K562 (cell line): Measurements from ENCODE around the gene PXMP2. TPM values are rescaled to one million over a fixed set of nuclear protein-coding genes. Genes with fewer than 3 reads are reported as not detected.

ENCODE experiments used
- ATAC-seq: fragments of 200-7000 bp; cut with Tn5 transposase; 3 replicates; pipeline ENCODE4 v1.9.1; 2020; ENCODE audit warnings: moderate library complexity
- BruUV-seq: library from RNA; stranded (reverse); fragments of 400-500 nt; replicated peaks from 2 replicates; lab custom pipeline; 2021; lab: Mats Ljungman, UMichigan
- CTCF ChIA-PET: fragments of 300-600 bp; formaldehyde crosslinking; extraction: SDS; loops from one replicate; lab custom pipeline; 2021; ENCODE audit warnings: low intra/inter-chr PET ratio; lab: Yijun Ruan, JAX
- POLR2A ChIA-PET: fragments of 300-600, 350-650 bp; sonication (Branson Sonifier 250); formaldehyde crosslinking; extraction: SDS; loops from one replicate; lab custom pipeline; 2021; ENCODE audit warnings: antibody characterized with exemption, inconsistent platforms; lab: Yijun Ruan, JAX
- DNase-seq, 4 experiments: peaks; one replicate each; pipeline versions ENCODE4 v3.0.0 to v3.0.0-alpha.2; 2011 to 2018; ENCODE audit warnings: low spot score in 3 of 4, mixed read lengths in 3 of 4; ENCODE audit errors: extremely low read depth in 1 of 4
- FAIRE-seq: peaks from 2 replicates; lab custom pipeline; 2011; peaks lifted over from hg19 to GRCh38; lab: Jason Lieb, UNC
- H2AFZ ChIP-seq: 2 replicates; pipeline ENCODE4 v1.6.0; 2011; ENCODE audit warnings: low read depth, low read length, control low read depth, inconsistent platforms
- H3K27ac ChIP-seq: fragments of 200-600 bp; 3 replicates; pipeline ENCODE4 v1.8.0; 2011; ENCODE audit warnings: low read depth, mild to moderate bottlenecking, control low read depth, inconsistent platforms, low read length, moderate library complexity, mixed read lengths; ENCODE audit errors: extremely low read depth
- H3K27me3 ChIP-seq, 2 experiments: fragments of 300-600 bp in 1 of 2; 2 replicates in 1 of 2; 3 replicates in 1 of 2; pipeline versions ENCODE4 v1.6.0 to v1.8.0; 2011; ENCODE audit warnings: inconsistent platforms in 2 of 2, low read length in 2 of 2, mild to moderate bottlenecking in 1 of 2, mixed read lengths in 1 of 2, moderate library complexity in 1 of 2; ENCODE audit not compliant: control insufficient read depth in 2 of 2, insufficient read depth in 2 of 2
- H3K36me3 ChIP-seq: fragments of 300-600 bp; 3 replicates; pipeline ENCODE4 v1.8.0; 2011; ENCODE audit warnings: mild to moderate bottlenecking, low read length, inconsistent platforms; ENCODE audit not compliant: control insufficient read depth, insufficient read depth
- H3K4me1 ChIP-seq, 2 experiments: fragments of 200-600 bp in 1 of 2; replicated peaks in 1 of 2; 2 replicates in 1 of 2; 3 replicates in 1 of 2; pipeline versions ENCODE4 v1.5.1 to v1.8.0; 2011; ENCODE audit warnings: inconsistent platforms in 2 of 2, low read length in 2 of 2, mild to moderate bottlenecking in 1 of 2, mixed read lengths in 1 of 2, moderate library complexity in 1 of 2; ENCODE audit not compliant: control insufficient read depth in 2 of 2, insufficient read depth in 2 of 2
- H3K4me2 ChIP-seq: 2 replicates; pipeline ENCODE4 v1.6.1; 2011; ENCODE audit warnings: low read length, control low read depth, inconsistent platforms, mixed read lengths; ENCODE audit not compliant: insufficient read depth
- H3K4me3 ChIP-seq: fragments of 200-600 bp; sonication (generic), shearing (Covaris generic); 2 replicates; pipeline ENCODE4 v1.5.1; 2016; ENCODE audit warnings: control low read depth, inconsistent platforms
- H3K79me2 ChIP-seq: fragments of 200-600 bp; 3 replicates; pipeline ENCODE4 v1.8.0; 2011; ENCODE audit warnings: low read length, inconsistent platforms; ENCODE audit not compliant: control insufficient read depth, insufficient read depth
- H3K9ac ChIP-seq, 2 experiments: 2 replicates each; pipeline versions ENCODE4 v1.6.0 to v1.6.1; 2011; ENCODE audit warnings: low read depth in 2 of 2, low read length in 2 of 2, control low read depth in 1 of 2, inconsistent platforms in 1 of 2, mild to moderate bottlenecking in 1 of 2, mixed read lengths in 1 of 2; ENCODE audit not compliant: insufficient read depth in 1 of 2
- H3K9me1 ChIP-seq: one replicate; pipeline ENCODE4 v1.6.0; 2011; ENCODE audit warnings: inconsistent platforms, mild to moderate bottlenecking, low read length, moderate library complexity; ENCODE audit not compliant: control insufficient read depth, insufficient read depth
- H3K9me3 ChIP-seq: replicated peaks from 2 replicates; pipeline ENCODE4 v1.5.1; 2011; ENCODE audit warnings: low read depth, low read length, inconsistent platforms; ENCODE audit not compliant: control insufficient read depth, insufficient read depth
- H4K20me1 ChIP-seq: replicated peaks from 2 replicates; pipeline ENCODE4 v1.6.1; 2011; ENCODE audit warnings: low read length, inconsistent platforms, mixed read lengths; ENCODE audit not compliant: control insufficient read depth, insufficient read depth
- CBX1 ChIP-seq: sonication (generic); IDR thresholded peaks from 2 replicates; pipeline ENCODE4 v1.6.1; 2016; ENCODE audit warnings: antibody characterized with exemption, low read depth, mild to moderate bottlenecking
- POLR2G ChIP-seq: fragments of 200-400 bp; formaldehyde crosslinking; IDR thresholded peaks from 2 replicates; pipeline ENCODE4 v1.6.1; 2017; ENCODE audit warnings: low read depth, mild to moderate bottlenecking, antibody characterized with exemption, low read length, moderate library complexity
- ZNF384 ChIP-seq: IDR thresholded peaks from 2 replicates; pipeline ENCODE4 v1.6.1; 2012; ENCODE audit warnings: low read depth, low read length, improper control_type of control experiment
- WGBS: fragments of 100-300 bp; shearing (Covaris generic); methylation state at CpG from one replicate; pipeline ENCODE4 v1.1.6; 2016; ENCODE audit warnings: low coverage, mixed read lengths; ENCODE audit not compliant: insufficient coverage; ENCODE audit errors: missing lambda C conversion rate; 5-methylcytosine and 5-hydroxymethylcytosine counted together
- in situ Hi-C: fragments of 300-500 bp; cut with MboI; formaldehyde crosslinking; loops from 4 replicates; pipeline ENCODE4 v1.15.0; 2018; ENCODE audit warnings: inconsistent platforms, mixed read lengths
- intact Hi-C: fragments of 100-400 bp; cut with micrococcal nuclease; formaldehyde crosslinking; loops from 2 replicates; pipeline ENCODE4 v1.14.2; 2022
- polyA plus RNA-seq, 8 experiments: library from polyadenylated mRNA; depleted of rRNA in 4 of 8; stranded (reverse) in 5 of 8; unstranded in 3 of 8; fragments of >200 nt; fragmentation: Nextera tagmentation in 2 of 8; fragmentation: Illumina TruSeq in 1 of 8; extraction: Ambion mirVana in 2 of 8; extraction: Trizol in 1 of 8; gene quantifications; 2 replicates each; pipeline versions ENCODE4 v1.2.1 to v1.2.3, GENCODE V29; 2011 to 2014; ENCODE audit warnings: inconsistent platforms in 1 of 8, missing spikeins in 1 of 8
- total RNA-seq, 7 experiments: library from RNA; depleted of rRNA in 6 of 7; stranded (reverse); fragments of >200 nt in 6 of 7; fragmentation: Illumina TruSeq in 2 of 7; extraction: Trizol in 2 of 7; gene quantifications; 2 replicates each; pipeline versions ENCODE4 v1.2.1 to v1.2.3, GENCODE V29; 2011 to 2021; ENCODE audit warnings: low replicate concordance in 1 of 7

PXMP2 gene
- total and polyA plus RNA-seq, 9 of the 15 experiments (the other 6 are each of a cell fraction or from before 2014, with no cell fraction given) = 3.0 to 66.1 (median 44.7) TPM

- Histone ChIP-seq H4K20me1 (0 out of 2 replicates have a peak, but pooled peaks cover 4% of the 10 kb centered on the region), H3K36me3 (peaks cover 92% of the 10 kb centered on the region), H3K9me3 (no peaks in the 10 kb centered on the region), H3K27ac (no peak overlapping the region), H3K9ac (no peak overlapping the region), H3K4me2 (no peak overlapping the region), H2AFZ (no peak overlapping the region), H3K4me3 (no peak overlapping the region), H3K4me1 (no peaks in the 10 kb centered on the region), H3K9me1 (peaks cover 4% of the 10 kb centered on the region), H3K27me3 (no peaks in the 10 kb centered on the region), H3K79me2 (no peaks in the 10 kb centered on the region)
- ChIA-PET CTCF (no interaction called here), POLR2A (interaction anchor here (0.7 kb wide), 1 partner anchor 14 kb away, joined by 3 read pairs; no protein-coding TSS in a partner anchor)
- TF ChIP-seq ZNF384 (no peak), POLR2G (0 out of 2 replicates have a peak, but pooled peaks have one; percentile 51)
- intact Hi-C loops = no loop called here
- BruUV-seq = no TSS peak
- in situ Hi-C loops = no loop called here
- DNase-seq = no peak
- no peak for FAIRE-seq
- ATAC-seq = no peak; the same call in 2 of the 3 replicates
- 98% methylated on average over 25 of the region's 27 CpGs for WGBS
Measured at GRCh38 chr12:132649226-132649945, 38.0 kb upstream of the PXMP2 start.

GRCh38 chr12:132651444-132652100 lies 35.8 kb upstream of the PXMP2 start:
- Histone ChIP-seq H3K4me1 (no peaks in the 10 kb centered on the region), H3K79me2 (no peaks in the 10 kb centered on the region), H2AFZ (no peak overlapping the region), H3K27me3 (no peaks in the 10 kb centered on the region), H3K9me3 (no peaks in the 10 kb centered on the region), H4K20me1 (0 out of 2 replicates have a peak, but pooled peaks cover 4% of the 10 kb centered on the region), H3K9ac (no peak overlapping the region), H3K36me3 (peaks cover 98% of the 10 kb centered on the region), H3K9me1 (peaks cover 4% of the 10 kb centered on the region), H3K27ac (no peak overlapping the region; the same call in 2 of the 3 replicates), H3K4me2 (no peak overlapping the region), H3K4me3 (no peak overlapping the region)
- BruUV-seq = no TSS peak
- DNase-seq (no peak), ATAC-seq (no peak), FAIRE-seq (no peak)
- WGBS = 91% methylated on average over 9 of the region's 9 CpGs
- POLR2A ChIA-PET = interaction anchor here (0.6 to 1.1 kb wide), 3 partner anchors 12 to 413 kb away, joined by 3 read pairs; no protein-coding TSS in a partner anchor
- CTCF ChIA-PET = no interaction called here
- intact Hi-C loops = no loop called here
- in situ Hi-C loops = no loop called here
- no peak for TF ChIP-seq CBX1
